PC-9 (cell line): ENCODE measurements around the gene LAT.
"Not testable (repeated sequence)": the region's sequence is repeated elsewhere in the genome, so short reads cannot be mapped to it uniquely, and the experiment has no call there.

Experiments used
- CTCF ChIP-seq: fragments of 200-600 bp; sonication (generic); conservative IDR thresholded peaks from 2 replicates; pipeline ENCODE4 v1.6.1; 2017; ENCODE audit warnings: mixed run types, antibody characterized with exemption, mild to moderate bottlenecking, moderate library complexity
- EZH2 ChIP-seq: fragments of 200-600 bp; sonication (generic); IDR thresholded peaks from 2 replicates; pipeline ENCODE4 v1.8.0; 2017; ENCODE audit warnings: antibody characterized with exemption, low read depth

- peak; percentile 42 for TF ChIP-seq CTCF
- not testable (repeated sequence) for TF ChIP-seq EZH2
Measured at GRCh38 chr16:28980330-28980729, 4.5 kb upstream of the LAT start.
